Keratinocyte (primary cell): ENCODE measurements around the gene LUZP1. TPM values are rescaled to one million over a fixed set of nuclear protein-coding genes. Genes with fewer than 3 reads are reported as not detected.

Experiments
- DNase-seq: peaks from one replicate; pipeline ENCODE4 v3.0.0-alpha.2; 2011; ENCODE audit warnings: low read depth, missing footprints, low spot score
- FAIRE-seq: peaks from 2 replicates; lab custom pipeline; 2011; peaks lifted over from hg19 to GRCh38; lab: Jason Lieb, UNC
- H2AFZ ChIP-seq: 2 replicates; pipeline ENCODE4 v1.6.0; 2012; ENCODE audit warnings: low read length, control low read depth, inconsistent platforms; ENCODE audit not compliant: control insufficient read depth
- H3K27ac ChIP-seq: 2 replicates; pipeline ENCODE4 v1.5.1; 2011; ENCODE audit warnings: low read length; ENCODE audit not compliant: control insufficient read depth, insufficient read depth
- H3K27me3 ChIP-seq: 3 replicates; pipeline ENCODE4 v1.6.0; 2011; ENCODE audit warnings: low read length; ENCODE audit not compliant: control insufficient read depth, insufficient read depth; ENCODE audit errors: extremely low read depth
- H3K36me3 ChIP-seq, 2 experiments: 2 replicates in 1 of 2; 3 replicates in 1 of 2; pipeline ENCODE4 v1.5.1; 2011; ENCODE audit warnings: low read length in 2 of 2, mild to moderate bottlenecking in 1 of 2; ENCODE audit not compliant: control insufficient read depth in 2 of 2, insufficient read depth in 2 of 2; ENCODE audit errors: extremely low read depth in 1 of 2
- H3K4me1 ChIP-seq: 3 replicates; pipeline ENCODE4 v1.5.1; 2011; ENCODE audit warnings: low read length; ENCODE audit not compliant: control insufficient read depth, insufficient read depth; ENCODE audit errors: extremely low read depth
- H3K4me2 ChIP-seq: 3 replicates; pipeline ENCODE4 v1.6.0; 2011; ENCODE audit warnings: low read depth, low read length; ENCODE audit not compliant: control insufficient read depth, insufficient read depth; ENCODE audit errors: extremely low read depth
- H3K4me3 ChIP-seq, 3 experiments: fragments of 200-600 bp in 1 of 3; sonication (generic) in 1 of 3; 2 replicates in 2 of 3; 3 replicates in 1 of 3; pipeline ENCODE4 v1.5.1; 2011 to 2016; ENCODE audit warnings: low read length in 3 of 3, mild to moderate bottlenecking in 3 of 3, control low read depth in 2 of 3, inconsistent platforms in 1 of 3, low read depth in 1 of 3, mixed read lengths in 1 of 3, mixed run types in 1 of 3, moderate library complexity in 1 of 3; ENCODE audit not compliant: control insufficient read depth in 2 of 3, insufficient read depth in 2 of 3; ENCODE audit errors: extremely low read depth in 1 of 3
- H3K79me2 ChIP-seq: 2 replicates; pipeline ENCODE4 v1.6.0; 2012; ENCODE audit warnings: low read length; ENCODE audit not compliant: control insufficient read depth, insufficient read depth
- H3K9ac ChIP-seq: 3 replicates; pipeline ENCODE4 v1.6.0; 2011; ENCODE audit warnings: low read length; ENCODE audit not compliant: control insufficient read depth, insufficient read depth; ENCODE audit errors: extremely low read depth
- H3K9me1 ChIP-seq: 3 replicates; pipeline ENCODE4 v1.6.0; 2011; ENCODE audit warnings: low read length; ENCODE audit not compliant: control insufficient read depth, insufficient read depth; ENCODE audit errors: extremely low read depth
- H3K9me3 ChIP-seq: 2 replicates; pipeline ENCODE4 v1.5.1; 2012; ENCODE audit warnings: low read depth, low read length; ENCODE audit not compliant: control insufficient read depth
- H4K20me1 ChIP-seq: 3 replicates; pipeline ENCODE4 v1.6.0; 2011; ENCODE audit warnings: low read length; ENCODE audit not compliant: control insufficient read depth, insufficient read depth; ENCODE audit errors: extremely low read depth
- EZH2 ChIP-seq: IDR thresholded peaks from one replicate; pipeline ENCODE4 v1.6.1; 2012; ENCODE audit warnings: inconsistent platforms, mild to moderate bottlenecking, low read length, moderate library complexity
- dilution Hi-C: fragments of 300-500 bp; cut with MboI; formaldehyde crosslinking; loops from one replicate; pipeline ENCODE4 v1.7.0; 2020; ENCODE audit warnings: low sequenced_read_pairs; ENCODE audit not compliant: extremely low pct_ligation_motif_present
- polyA plus RNA-seq, 5 experiments: library from polyadenylated mRNA; depleted of rRNA in 3 of 5; stranded (reverse) in 3 of 5; stranded (forward) in 1 of 5; unstranded in 1 of 5; fragments of >200 nt; gene quantifications; 1 replicate in 1 of 5; 2 replicates in 3 of 5; 3 replicates in 1 of 5; pipeline versions ENCODE4 v1.2.1 to v1.2.3, GENCODE V29; 2011 to 2012; ENCODE audit warnings: missing spikeins in 2 of 5, low read depth in 1 of 5, low replicate concordance in 1 of 5
- TF ChIP-seq, protein P1 (sequence below), 3 experiments: IDR thresholded peaks in 1 of 3; conservative IDR thresholded peaks in 1 of 3; optimal IDR thresholded peaks in 1 of 3; 2 replicates in 2 of 3; 3 replicates in 1 of 3; pipeline versions ENCODE3 to v1.5.1; 2011; ENCODE audit warnings: low read length in 3 of 3, mild to moderate bottlenecking in 3 of 3, moderate library complexity in 2 of 3, control low read depth in 1 of 3, inconsistent platforms in 1 of 3; ENCODE audit not compliant: insufficient read depth in 2 of 3; ENCODE audit errors: extremely low read depth in 1 of 3

Gene LUZP1
- polyA plus RNA-seq, 1 donor (not counting 4 experiments of a cell fraction or from before 2014, with no cell fraction given): 52.5 TPM

DNA sequence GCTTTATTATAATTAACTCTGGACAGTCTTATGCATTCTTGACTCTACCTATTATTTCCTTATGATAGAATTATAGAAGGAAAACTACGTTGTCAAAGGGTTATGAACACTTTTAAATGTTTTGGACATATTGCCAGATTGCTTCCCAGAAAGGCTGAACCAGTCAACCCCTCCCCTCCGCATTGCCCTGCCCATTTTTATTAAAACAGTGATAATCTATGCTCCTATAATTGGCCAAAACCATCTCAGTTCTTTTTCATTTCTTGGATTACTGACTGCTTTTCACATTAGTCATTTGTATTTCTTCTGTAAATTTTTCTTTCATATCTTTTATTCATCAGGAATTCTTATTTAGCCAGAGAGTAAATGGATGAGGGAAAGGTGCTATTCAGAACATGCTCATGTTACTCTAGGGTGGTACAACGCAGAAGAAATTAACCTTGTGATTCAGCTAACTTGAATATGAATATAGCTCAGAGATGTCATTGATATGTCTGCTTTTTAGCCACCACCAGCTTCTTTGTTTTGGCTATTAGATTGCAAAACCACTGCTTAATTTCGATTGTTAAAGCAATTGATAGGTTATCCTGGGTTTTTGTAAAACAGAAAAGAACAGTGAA is 117.3 kb downstream of the LUZP1 start:
- H3K9ac ChIP-seq: no peak overlapping the region
- no peaks in the 10 kb centered on the region for H3K27me3 ChIP-seq
- no peaks in the 10 kb centered on the region for H3K4me1 ChIP-seq
- TF ChIP-seq, protein P1, sequence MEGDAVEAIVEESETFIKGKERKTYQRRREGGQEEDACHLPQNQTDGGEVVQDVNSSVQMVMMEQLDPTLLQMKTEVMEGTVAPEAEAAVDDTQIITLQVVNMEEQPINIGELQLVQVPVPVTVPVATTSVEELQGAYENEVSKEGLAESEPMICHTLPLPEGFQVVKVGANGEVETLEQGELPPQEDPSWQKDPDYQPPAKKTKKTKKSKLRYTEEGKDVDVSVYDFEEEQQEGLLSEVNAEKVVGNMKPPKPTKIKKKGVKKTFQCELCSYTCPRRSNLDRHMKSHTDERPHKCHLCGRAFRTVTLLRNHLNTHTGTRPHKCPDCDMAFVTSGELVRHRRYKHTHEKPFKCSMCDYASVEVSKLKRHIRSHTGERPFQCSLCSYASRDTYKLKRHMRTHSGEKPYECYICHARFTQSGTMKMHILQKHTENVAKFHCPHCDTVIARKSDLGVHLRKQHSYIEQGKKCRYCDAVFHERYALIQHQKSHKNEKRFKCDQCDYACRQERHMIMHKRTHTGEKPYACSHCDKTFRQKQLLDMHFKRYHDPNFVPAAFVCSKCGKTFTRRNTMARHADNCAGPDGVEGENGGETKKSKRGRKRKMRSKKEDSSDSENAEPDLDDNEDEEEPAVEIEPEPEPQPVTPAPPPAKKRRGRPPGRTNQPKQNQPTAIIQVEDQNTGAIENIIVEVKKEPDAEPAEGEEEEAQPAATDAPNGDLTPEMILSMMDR (optimal IDR thresholded peaks at IDR 0.05 in 1 of 3, IDR thresholded peaks at IDR 0.05 in 1 of 3, conservative IDR thresholded peaks at IDR 0.05 in 1 of 3; ENCODE audit: extremely low read depth in 1 of 3, insufficient read depth in 2 of 3, low read length in 3 of 3): no peak
- no peak for TF ChIP-seq EZH2
- peaks cover 4 to 23% of the 10 kb centered on the region in 2 experiments for H3K36me3 ChIP-seq
- H4K20me1 ChIP-seq: no peaks in the 10 kb centered on the region
- FAIRE-seq: no peak
- no peak overlapping the region for H3K4me2 ChIP-seq
- H3K9me3 ChIP-seq: no peaks in the 10 kb centered on the region
- H3K27ac ChIP-seq: no peak overlapping the region
- no peaks in the 10 kb centered on the region for H3K9me1 ChIP-seq
- H3K4me3 ChIP-seq: no peak overlapping the region
- dilution Hi-C loops: no loop called here
- no peak overlapping the region for H2AFZ ChIP-seq
- peaks cover 6% of the 10 kb centered on the region for H3K79me2 ChIP-seq
- no peak for DNase-seq

DNA sequence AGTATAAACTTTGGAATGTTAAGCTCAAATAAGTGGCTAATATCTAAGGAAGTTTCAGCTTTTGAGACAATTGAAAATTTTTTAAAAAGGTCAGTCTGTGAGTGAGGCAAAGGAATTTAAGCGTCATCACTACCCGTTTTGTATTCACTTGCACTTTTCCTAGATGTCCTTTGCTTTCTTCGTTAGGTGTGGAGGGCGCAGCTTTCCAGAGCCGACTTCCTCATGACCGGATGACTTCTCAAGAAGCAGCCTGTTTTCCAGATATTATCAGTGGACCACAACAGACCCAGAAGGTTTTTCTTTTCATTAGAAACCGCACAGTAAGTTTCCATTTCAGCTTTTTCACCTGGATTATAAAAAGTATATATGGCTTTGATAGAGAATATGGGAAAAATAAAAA is 118.5 kb downstream of the LUZP1 start:
- Histone ChIP-seq H3K4me3 (no peak overlapping the region), H2AFZ (no peak overlapping the region), H3K27me3 (no peaks in the 10 kb centered on the region), H3K9me3 (no peaks in the 10 kb centered on the region), H3K36me3 (peaks cover 4 to 18% of the 10 kb centered on the region in 2 experiments), H3K4me2 (no peak overlapping the region), H3K4me1 (no peaks in the 10 kb centered on the region), H3K9ac (no peak overlapping the region), H3K27ac (no peak overlapping the region), H3K9me1 (no peaks in the 10 kb centered on the region), H4K20me1 (no peaks in the 10 kb centered on the region), H3K79me2 (peaks cover 13% of the 10 kb centered on the region)
- FAIRE-seq: no peak
- dilution Hi-C loops: no loop called here
- no peak for TF ChIP-seq EZH2
- TF ChIP-seq, protein P1 (optimal IDR thresholded peaks at IDR 0.05 in 1 of 3, IDR thresholded peaks at IDR 0.05 in 1 of 3, conservative IDR thresholded peaks at IDR 0.05 in 1 of 3; ENCODE audit: extremely low read depth in 1 of 3, insufficient read depth in 2 of 3, low read length in 3 of 3): no peak
- no peak for DNase-seq
